ENCODE data around the gene POLR2M. TPM values are rescaled to one million over a fixed set of nuclear protein-coding genes. Genes with fewer than 3 reads are reported as not detected.
A peak's percentile ranks its signal among the peaks of the same experiment; 100 is the strongest.

Gene POLR2M
- total RNA-seq, 1 donor from 2014 or later: 70.8 TPM

DNA sequence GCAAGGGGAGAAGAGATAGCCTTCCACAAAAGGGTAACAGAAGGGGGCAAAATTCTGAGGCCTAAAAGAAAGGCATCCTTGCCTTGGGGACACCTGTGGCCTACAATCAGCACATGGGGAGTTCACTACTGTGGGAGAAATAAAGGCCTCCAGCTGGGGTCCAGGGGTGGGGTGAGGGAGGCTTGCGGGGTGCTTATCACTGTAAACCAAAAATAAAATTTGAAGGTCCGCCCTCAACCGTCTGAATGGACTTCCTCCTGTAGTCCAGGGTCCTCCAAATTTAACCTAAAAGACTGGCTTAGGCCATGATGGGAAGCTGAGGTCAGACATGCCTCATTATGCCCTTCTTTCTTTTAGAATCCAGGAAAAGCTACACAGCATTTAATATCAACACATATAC, 2.1 kb upstream of the POLR2M start:
- Mint-ChIP-seq H3K4me1 (ENCODE audit: unreplicated experiment) (peaks cover 28% of the 10 kb centered on the region), H3K9me3 (ENCODE audit: unreplicated experiment) (no peaks in the 10 kb centered on the region), H3K27me3 (ENCODE audit: unreplicated experiment) (peaks cover 8% of the 10 kb centered on the region), H3K27ac (ENCODE audit: unreplicated experiment) (no peak overlapping the region), H3K4me3 (ENCODE audit: unreplicated experiment) (no peak overlapping the region), H3K36me3 (ENCODE audit: low read depth, unreplicated experiment) (peaks cover 15% of the 10 kb centered on the region)
- TF ChIP-seq, protein P1, sequence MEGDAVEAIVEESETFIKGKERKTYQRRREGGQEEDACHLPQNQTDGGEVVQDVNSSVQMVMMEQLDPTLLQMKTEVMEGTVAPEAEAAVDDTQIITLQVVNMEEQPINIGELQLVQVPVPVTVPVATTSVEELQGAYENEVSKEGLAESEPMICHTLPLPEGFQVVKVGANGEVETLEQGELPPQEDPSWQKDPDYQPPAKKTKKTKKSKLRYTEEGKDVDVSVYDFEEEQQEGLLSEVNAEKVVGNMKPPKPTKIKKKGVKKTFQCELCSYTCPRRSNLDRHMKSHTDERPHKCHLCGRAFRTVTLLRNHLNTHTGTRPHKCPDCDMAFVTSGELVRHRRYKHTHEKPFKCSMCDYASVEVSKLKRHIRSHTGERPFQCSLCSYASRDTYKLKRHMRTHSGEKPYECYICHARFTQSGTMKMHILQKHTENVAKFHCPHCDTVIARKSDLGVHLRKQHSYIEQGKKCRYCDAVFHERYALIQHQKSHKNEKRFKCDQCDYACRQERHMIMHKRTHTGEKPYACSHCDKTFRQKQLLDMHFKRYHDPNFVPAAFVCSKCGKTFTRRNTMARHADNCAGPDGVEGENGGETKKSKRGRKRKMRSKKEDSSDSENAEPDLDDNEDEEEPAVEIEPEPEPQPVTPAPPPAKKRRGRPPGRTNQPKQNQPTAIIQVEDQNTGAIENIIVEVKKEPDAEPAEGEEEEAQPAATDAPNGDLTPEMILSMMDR (IDR thresholded peaks at IDR 0.05; ENCODE audit: unreplicated experiment): no peak
- DNase-seq (ENCODE audit: low spot score): no peak

DNA sequence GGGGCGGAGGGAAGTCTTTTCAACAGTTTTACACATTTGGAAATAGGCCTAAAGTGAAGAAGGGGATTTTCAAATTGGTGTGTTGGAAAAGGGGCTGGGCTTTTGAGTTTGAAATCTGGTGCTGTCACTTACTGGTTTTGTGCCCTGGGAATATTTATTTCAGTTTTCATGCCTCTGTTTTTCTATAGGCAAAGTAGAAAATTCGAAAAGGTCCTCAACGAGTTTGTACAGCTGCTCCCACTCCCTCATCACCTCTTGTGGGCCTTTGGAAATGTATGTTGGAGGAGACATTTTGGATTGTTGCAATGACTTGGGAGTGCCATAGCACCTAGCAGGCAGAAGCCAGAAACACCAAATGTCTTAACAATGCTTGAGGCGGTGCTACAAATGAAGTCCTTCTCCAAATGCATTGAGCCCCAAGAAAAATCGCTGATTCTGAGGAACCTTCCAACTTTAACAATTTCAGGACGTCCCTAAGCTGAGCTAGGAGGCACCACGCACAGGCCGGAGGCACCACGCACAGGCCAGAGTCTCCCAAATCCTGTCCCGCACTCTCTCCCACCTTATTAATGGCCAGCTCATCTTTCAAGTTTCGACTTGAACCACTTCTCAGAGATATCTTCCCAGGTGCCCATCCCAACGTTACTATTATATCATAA, 639 bp upstream of the POLR2M start:
- peak overlapping the region; percentile 99 for H3K4me3 Mint-ChIP-seq (ENCODE audit: unreplicated experiment)
- peaks cover 25% of the 10 kb centered on the region for H3K36me3 Mint-ChIP-seq (ENCODE audit: low read depth, unreplicated experiment)
- DNase-seq (ENCODE audit: low spot score): no peak
- no peaks in the 10 kb centered on the region for H3K9me3 Mint-ChIP-seq (ENCODE audit: unreplicated experiment)
- TF ChIP-seq, protein P1 (IDR thresholded peaks at IDR 0.05; ENCODE audit: unreplicated experiment): no peak
- peak overlapping the region; percentile 94 for H3K27ac Mint-ChIP-seq (ENCODE audit: unreplicated experiment)
- H3K27me3 Mint-ChIP-seq (ENCODE audit: unreplicated experiment): peaks cover 8% of the 10 kb centered on the region
- peaks cover 36% of the 10 kb centered on the region for H3K4me1 Mint-ChIP-seq (ENCODE audit: unreplicated experiment)

DNA sequence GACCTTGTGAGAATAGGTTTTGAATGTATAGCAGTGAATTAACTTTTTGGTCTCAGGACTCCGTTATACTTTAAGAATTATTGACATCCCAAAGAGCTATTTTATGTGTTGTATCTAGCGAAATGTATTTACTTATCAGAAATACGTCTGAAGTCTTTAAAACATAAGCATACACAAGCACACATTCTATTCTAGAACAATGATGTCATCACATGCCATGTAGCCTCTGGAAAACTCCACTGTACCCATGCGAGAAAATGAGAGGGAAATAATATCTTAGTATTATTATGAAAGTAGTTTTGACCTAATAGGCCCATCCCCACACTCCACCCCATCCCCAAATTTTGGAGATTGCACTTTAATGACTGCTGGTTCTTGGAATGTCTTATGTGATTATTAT, 1.5 kb downstream of the POLR2M start:
- H3K4me3 Mint-ChIP-seq (ENCODE audit: unreplicated experiment): peak overlapping the region; percentile 99
- peak overlapping the region; percentile 94 for H3K27ac Mint-ChIP-seq (ENCODE audit: unreplicated experiment)
- peaks cover 37% of the 10 kb centered on the region for H3K4me1 Mint-ChIP-seq (ENCODE audit: unreplicated experiment)
- DNase-seq (ENCODE audit: low spot score): no peak
- no peaks in the 10 kb centered on the region for H3K9me3 Mint-ChIP-seq (ENCODE audit: unreplicated experiment)
- peaks cover 3% of the 10 kb centered on the region for H3K27me3 Mint-ChIP-seq (ENCODE audit: unreplicated experiment)
- peaks cover 36% of the 10 kb centered on the region for H3K36me3 Mint-ChIP-seq (ENCODE audit: low read depth, unreplicated experiment)
- TF ChIP-seq, protein P1 (IDR thresholded peaks at IDR 0.05; ENCODE audit: unreplicated experiment): no peak

DNA sequence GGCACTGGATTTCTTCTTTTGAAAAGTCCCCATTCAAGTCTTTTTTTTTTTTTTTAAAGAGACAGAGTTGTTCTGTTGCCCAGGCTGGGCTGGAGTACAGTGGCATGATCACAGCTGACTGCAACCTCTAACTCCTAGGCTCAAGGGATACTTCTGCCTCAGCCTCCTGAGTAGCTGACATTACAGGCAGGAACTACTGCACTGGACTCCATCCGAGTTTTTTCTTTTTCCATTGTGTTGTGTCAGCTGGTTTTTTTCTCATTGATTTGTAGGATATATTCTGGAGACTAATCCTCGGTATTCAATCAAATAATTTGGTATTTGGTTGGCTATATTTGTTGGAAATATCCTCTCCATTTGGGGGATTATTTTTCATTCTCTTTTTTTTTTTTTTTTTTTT, 11.8 kb downstream of the POLR2M start:
- TF ChIP-seq, protein P1 (IDR thresholded peaks at IDR 0.05; ENCODE audit: unreplicated experiment): no peak
- Mint-ChIP-seq H3K9me3 (ENCODE audit: unreplicated experiment) (no peaks in the 10 kb centered on the region), H3K27me3 (ENCODE audit: unreplicated experiment) (no peaks in the 10 kb centered on the region), H3K4me1 (ENCODE audit: unreplicated experiment) (peaks cover 4% of the 10 kb centered on the region), H3K36me3 (ENCODE audit: low read depth, unreplicated experiment) (peaks cover 16% of the 10 kb centered on the region), H3K4me3 (ENCODE audit: unreplicated experiment) (no peak overlapping the region), H3K27ac (ENCODE audit: unreplicated experiment) (no peak overlapping the region)
- no peak for DNase-seq (ENCODE audit: low spot score)

DNA sequence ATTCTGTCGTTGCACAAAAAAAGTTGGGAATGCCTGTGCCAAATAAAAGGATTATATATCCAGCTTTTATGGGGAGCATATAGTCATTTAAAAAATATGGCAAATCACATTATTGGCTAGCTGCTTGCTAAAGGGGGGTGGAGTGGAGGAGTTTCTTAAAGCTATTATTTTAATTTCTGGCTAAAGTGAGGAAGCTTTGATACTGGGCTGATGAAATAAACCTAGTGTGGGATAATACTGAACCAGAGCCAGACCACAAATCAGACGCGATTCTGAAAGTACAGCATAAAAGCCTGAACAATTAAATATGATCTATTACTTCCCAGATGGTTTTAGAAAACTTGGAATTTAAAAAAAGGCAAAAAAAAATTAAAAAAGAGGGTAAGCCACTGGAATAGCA, 14.4 kb downstream of the POLR2M start:
- Mint-ChIP-seq H3K36me3 (ENCODE audit: low read depth, unreplicated experiment) (peaks cover 13% of the 10 kb centered on the region), H3K27ac (ENCODE audit: unreplicated experiment) (no peak overlapping the region), H3K9me3 (ENCODE audit: unreplicated experiment) (no peaks in the 10 kb centered on the region), H3K27me3 (ENCODE audit: unreplicated experiment) (no peaks in the 10 kb centered on the region), H3K4me1 (ENCODE audit: unreplicated experiment) (peaks cover 4% of the 10 kb centered on the region), H3K4me3 (ENCODE audit: unreplicated experiment) (no peak overlapping the region)
- no peak for DNase-seq (ENCODE audit: low spot score)
- TF ChIP-seq, protein P1 (IDR thresholded peaks at IDR 0.05; ENCODE audit: unreplicated experiment): no peak
